Coronary artery (tissue), 2 donors: ENCODE measurements around the gene MBP.

Experiments used
- DNase-seq: peaks from one replicate; pipeline ENCODE4 v3.0.0-alpha.2; 2017; ENCODE audit warnings: low spot score
- H3K27ac ChIP-seq, 2 donors: fragments of 200-600 bp; sonication (generic); one replicate each; pipeline ENCODE4 v1.5.1; 2016 to 2019
- H3K4me3 ChIP-seq: fragments of 200-600 bp; sonication (generic); 2 replicates; pipeline ENCODE4 v1.5.1; 2016; ENCODE audit warnings: mild to moderate bottlenecking, moderate library complexity
- CTCF ChIP-seq: fragments of 200-600 bp; sonication (generic); IDR thresholded peaks from one replicate; pipeline ENCODE4 v1.5.1; 2019; ENCODE audit warnings: antibody characterized with exemption

Gene MBP

GRCh38 chr18:76936877-76937276 is 195.7 kb downstream of the MBP start:
- no peak for TF ChIP-seq CTCF
- no peak for DNase-seq
- no peak overlapping the region for H3K4me3 ChIP-seq
- no peak overlapping the region for H3K27ac ChIP-seq

GRCh38 chr18:76935722-76936337 is 196.8 kb downstream of the MBP start:
- DNase-seq = no peak
- TF ChIP-seq CTCF = no peak
- H3K4me3 ChIP-seq = no peak overlapping the region
- no peak overlapping the region for H3K27ac ChIP-seq

GRCh38 chr18:76932026-76932819 is 200.4 kb downstream of the MBP start:
- no peak for DNase-seq

GRCh38 chr18:76931171-76931570 is 201.4 kb downstream of the MBP start:
- no peak overlapping the region for H3K27ac ChIP-seq
- no peak overlapping the region for H3K4me3 ChIP-seq
- DNase-seq = no peak
- TF ChIP-seq CTCF = no peak

More at GRCh38 chr18:76932026-76932819, 200.4 kb downstream of the MBP start:
- Histone ChIP-seq H3K4me3 (no peak overlapping the region), H3K27ac (no peak overlapping the region)
- no peak for TF ChIP-seq CTCF
